SKM-1 (cell line): ENCODE measurements around the gene CAMSAP3.
A peak's percentile ranks its signal among the peaks of the same experiment; 100 is the strongest.
"Not testable (repeated sequence)": the region's sequence is repeated elsewhere in the genome, so short reads cannot be mapped to it uniquely, and the experiment has no call there.

Experiments
- DNase-seq: peaks from one replicate; lab custom pipeline; 2025; ENCODE audit not compliant: unreplicated experiment; lab: John Stamatoyannopoulos, UW

Gene CAMSAP3

DNA sequence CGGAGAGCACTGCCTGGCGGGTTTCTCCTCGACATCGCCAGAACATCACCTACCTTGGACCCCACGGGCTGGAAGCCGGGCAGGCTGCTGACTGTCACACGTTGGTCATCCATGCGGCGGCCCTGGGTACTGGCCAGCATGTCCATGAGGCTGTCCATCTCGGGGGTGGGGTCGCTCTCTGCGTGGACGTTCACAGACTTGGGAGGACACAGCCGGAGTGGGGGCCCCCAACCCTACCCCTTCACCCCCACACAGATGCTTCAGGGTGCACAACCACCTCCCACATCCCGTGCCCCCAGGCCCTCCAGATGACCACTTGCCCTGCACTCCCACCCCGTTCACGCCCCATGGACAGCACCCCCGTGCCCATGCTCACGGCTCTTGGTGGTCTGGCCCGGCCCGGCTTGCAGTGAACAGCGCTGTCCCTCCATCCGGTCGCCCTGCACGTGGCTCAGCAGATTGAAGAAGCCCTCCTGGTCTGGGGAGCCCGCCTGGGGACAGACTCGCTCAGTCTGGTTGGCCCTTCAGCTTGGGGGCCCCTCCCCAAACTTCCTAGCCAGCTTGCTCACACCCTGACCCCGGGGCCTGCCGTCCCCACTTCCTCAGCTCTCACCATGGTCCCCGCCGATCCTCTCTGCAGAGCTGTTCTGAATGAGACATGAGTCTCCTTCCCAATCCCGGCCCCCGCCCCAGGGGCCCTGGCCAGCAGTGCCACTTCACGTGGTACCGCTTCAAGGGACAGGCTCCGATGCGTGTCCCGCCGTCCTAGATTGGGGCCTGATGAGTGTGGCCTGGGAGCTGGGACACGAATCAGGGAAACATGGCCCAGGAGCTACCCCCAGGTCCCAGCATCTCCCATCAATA is 36.9 kb downstream of the CAMSAP3 start:
- no peak for DNase-seq

DNA sequence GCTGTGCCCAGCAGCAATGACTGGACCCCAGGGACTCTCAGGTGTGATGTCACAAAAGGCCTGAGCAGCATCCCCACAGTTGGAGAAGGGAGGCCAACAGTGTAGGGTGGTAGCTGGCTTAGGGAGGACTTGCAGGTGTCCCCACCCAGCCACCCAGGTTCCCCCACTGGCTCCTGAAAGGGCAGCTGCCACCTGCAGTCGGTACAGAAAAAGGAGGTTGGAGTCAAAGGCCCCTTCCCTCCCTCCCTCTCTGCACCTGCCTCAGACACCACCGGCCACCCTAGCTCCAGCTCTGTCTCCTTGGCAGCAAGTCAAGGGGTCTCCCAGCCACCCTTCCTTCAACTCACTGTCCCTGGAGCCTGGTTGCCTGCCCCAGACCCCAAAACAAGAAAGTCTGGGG is 38.0 kb downstream of the CAMSAP3 start, which contains the start of gene PCP2:
PCP2 (minus strand) TSS at position 22 of the 400 bp plus-strand sequence. CDS start 262 bp downstream, outside the sequence.
- DNase-seq, result no peak

GRCh38 chr19:7635670-7636069 is 40.0 kb downstream of the CAMSAP3 start:
- no peak for DNase-seq

DNA sequence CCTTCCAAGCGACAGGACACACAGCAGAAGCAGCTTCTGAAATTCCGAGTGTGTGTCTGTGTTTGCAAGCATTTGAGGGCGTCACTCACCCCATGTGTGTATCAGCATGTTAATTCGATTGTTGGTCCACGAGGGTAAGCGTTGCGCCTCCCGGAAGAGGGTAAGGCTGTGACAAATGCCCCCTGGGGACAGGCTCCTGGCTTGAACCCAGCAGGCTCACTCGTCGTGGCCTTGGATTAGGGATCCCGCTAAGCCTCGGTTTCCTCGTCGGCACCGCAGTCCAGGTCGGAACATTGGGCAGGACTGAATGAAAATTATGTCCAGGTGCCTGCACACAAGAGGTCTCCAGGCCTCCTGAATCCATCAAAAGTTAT is 40.6 kb downstream of the CAMSAP3 start:
- no peak for DNase-seq

- DNase-seq, result peak; percentile 39
Observed at GRCh38 chr19:7636691-7637373, 41.2 kb downstream of the CAMSAP3 start, which contains the start of gene STXBP2. Gene STXBP2 (plus strand): TSS chr19:7637110. CDS start chr19:7637150, 40 bp downstream.

GRCh38 chr19:7637374-7638256 is 42.0 kb downstream of the CAMSAP3 start:
- no peak for DNase-seq

DNA sequence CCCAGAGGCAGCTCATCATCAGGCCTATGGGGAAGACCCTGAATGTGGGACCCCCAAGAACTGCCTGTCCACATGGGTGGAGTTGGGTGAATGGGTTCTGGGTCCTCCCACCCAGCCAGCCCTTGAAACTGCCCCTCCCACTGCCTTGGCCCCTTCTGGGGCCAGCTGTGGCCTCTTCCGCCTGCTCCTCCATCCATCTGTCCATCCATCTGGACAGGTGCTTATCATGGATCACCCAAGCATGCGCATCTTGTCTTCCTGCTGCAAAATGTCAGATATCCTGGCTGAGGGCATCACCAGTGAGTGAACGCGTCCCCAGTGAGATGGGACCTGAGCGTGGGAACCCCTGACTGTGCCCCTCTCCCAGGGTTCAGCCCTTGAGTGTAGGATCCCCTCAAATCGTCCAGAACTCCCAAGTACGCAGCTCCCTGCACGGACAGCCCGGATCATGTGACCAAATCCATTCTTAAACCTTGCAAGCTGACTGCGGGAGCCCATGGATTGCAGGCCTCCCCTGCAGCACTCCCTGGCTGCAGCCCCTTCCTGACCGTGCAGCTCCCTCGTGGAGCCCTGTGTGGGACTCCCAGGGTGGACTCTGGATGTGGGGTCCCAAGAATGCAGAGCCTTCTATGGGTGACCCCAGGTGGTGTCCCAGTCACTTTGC is 43.3 kb downstream of the CAMSAP3 start:
- no peak for DNase-seq

DNA sequence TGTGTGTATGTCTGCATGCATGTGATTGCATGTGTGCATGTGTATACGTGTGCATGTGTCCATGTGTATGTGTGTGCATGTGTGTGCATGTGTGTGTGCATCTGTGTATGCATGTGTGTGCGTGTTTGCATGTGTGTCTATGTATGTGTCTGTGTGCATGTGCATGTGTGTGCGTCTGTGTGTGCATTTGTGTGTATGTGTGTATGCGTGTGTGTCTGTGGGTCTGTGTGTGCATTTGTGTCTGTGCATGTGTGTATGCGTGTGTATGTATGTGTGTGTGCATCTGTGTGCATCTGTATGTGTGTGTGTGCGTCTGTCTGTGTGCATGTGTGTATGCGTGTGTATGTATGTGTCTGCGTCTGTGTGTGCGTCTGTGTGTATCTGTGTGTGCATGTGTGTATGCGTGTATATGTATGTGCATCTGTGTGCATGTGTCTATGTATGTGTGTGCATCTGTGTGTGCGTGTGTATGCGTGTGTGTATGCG is 44.2 kb downstream of the CAMSAP3 start:
- DNase-seq, result no peak

- no peak for DNase-seq
Observed at GRCh38 chr19:7640803-7641202, 45.1 kb downstream of the CAMSAP3 start.

GRCh38 chr19:7641290-7642276 is 45.9 kb downstream of the CAMSAP3 start:
- DNase-seq, result no peak

DNA sequence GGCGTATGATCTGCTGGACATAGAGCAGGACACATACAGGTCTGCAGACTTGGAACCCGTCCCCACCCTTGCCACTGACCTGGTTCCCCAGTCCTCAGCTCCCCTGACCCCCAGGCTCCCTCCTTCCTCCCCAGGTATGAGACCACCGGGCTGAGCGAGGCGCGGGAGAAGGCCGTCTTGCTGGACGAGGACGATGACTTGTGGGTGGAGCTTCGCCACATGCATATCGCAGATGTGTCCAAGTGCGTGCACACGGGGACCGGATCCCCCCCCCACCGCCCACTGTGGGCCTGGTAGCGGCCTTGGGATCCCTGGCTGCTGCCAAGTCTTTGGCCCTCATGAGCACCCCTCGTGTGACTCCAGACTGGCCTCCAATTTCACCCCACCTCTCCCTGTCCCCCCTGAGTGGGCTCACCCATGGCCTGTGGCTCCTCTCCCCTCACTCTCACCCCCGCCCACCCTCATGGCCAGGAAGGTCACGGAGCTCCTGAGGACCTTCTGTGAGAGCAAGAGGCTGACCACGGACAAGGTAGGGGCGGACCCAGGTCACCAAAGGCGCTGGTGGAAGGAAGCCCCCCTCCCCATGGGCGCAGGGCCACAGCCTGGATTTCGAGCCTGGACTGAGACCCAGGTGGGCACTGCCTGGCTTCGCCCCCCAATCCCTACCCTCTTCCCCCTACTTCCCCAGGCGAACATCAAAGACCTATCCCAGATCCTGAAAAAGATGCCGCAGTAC is 46.8 kb downstream of the CAMSAP3 start:
- DNase-seq, result no peak

GRCh38 chr19:7643031-7643415 is 47.4 kb downstream of the CAMSAP3 start:
- DNase-seq, result no peak

DNA sequence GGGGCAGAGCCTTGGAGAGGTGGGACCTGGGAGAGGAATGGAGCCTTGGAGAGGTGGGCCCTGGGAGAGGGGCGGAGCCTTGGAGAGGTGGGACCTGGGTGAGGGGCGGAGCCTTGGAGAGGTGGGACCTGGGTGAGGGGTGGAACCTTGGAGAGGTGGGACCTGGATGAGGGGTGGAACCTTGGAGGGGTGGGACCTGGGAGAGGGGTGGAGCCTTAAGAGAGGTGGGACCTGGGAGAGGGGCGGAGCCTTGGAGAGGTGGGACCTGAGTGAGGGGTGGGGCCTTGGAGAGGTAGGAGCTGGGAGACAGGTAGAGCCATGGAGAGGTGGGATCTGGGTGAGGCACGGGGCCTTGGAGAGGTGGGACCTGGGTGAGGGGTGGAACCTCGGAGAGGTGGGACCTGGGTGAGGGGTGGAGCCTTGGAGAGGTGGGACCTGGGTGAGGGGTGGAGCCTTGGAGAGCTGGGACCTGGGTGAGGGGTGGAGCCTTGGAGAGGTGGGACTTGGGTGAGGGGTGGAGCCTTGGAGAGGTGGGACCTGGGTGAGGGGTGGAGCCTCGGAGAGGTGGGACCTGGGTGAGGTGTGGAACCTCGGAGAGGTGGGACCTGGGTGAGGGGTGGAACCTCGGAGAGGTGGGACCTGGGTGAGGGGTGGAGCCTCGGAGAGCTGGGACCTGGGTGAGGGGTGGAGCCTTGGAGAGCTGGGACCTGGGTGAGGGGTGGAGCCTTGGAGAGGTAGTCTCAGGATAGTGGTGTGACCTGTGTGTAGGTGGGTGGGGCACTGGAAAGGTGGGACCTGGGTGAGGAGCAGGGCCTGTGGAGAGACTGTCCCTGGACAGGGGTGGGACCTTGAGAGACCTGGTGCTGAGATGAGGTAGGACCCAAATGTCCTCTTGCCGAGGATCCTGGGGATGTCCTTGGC is 48.2 kb downstream of the CAMSAP3 start:
- DNase-seq, result not testable (repeated sequence)

DNA sequence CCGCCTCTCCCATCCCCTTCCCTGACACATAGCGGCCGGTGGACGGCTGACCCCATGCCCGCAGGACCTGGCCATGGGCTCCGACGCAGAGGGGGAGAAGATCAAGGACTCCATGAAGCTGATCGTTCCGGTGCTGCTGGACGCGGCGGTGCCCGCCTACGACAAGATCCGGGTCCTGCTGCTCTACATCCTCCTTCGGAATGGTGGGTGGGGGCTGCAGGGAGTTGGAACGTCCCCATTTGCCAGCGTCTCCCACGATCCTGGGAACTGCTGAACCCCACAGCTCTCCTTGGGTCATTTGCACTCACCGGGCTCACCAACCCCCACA is 48.9 kb downstream of the CAMSAP3 start:
- DNase-seq, result no peak

GRCh38 chr19:7645163-7645562 is 49.5 kb downstream of the CAMSAP3 start:
- DNase-seq, result peak; percentile 46

DNA sequence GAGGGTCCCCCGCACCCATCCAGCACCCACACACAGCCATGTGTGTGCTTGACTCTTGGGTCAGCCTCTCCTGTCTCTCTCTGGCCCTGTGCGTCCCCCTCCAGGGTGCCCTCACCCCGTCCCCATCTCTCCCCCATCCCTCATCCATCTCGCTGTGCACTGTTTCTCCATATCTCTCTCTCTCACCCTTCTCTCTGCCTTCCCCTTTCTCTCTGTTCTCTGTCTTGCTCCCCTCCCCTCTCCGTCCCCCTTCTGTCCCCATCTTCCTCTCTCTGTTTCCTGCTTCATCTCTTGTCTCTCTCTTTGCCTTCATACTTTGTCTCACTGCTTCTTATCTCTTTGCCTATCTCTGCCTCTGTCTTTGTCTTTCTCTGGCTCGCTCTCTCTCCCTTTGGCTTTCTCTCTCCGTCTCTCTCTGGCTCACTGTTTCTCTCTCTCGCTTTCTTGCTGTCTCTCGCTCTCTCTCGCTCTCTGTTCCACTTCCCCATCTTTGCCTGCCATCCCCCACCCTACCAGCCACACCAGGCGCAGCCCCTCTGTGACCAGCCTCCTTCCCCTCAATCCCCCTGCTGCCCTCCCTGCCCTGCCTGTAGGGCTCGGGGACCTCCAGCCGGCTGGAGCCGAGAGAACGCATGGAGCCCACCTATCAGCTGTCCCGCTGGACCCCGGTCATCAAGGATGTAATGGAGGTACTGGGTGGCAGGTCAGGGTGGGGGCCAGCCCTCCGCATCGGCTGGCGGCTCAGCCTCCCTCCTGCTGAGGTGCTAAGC is 50.2 kb downstream of the CAMSAP3 start:
- DNase-seq, result peak; percentile 29

GRCh38 chr19:7646426-7646700 is 50.7 kb downstream of the CAMSAP3 start:
- no peak for DNase-seq
